Type B pancreatic cell (in vitro differentiated cells): ENCODE results near the gene KRT36. TPM values are rescaled to one million over a fixed set of nuclear protein-coding genes. Genes with fewer than 3 reads are reported as not detected.

Experiments
- DNase-seq: peaks from one replicate; pipeline ENCODE4 v3.0.0; 2021; ENCODE audit warnings: mixed read lengths; ENCODE audit not compliant: unreplicated experiment; ENCODE audit errors: extremely low spot score
- H3K27ac Mint-ChIP-seq: 2 replicates; pipeline ENCODE4 v1.8.0; 2021; ENCODE audit warnings: mild to moderate bottlenecking, mixed read lengths
- H3K27me3 Mint-ChIP-seq: 2 replicates; pipeline ENCODE4 v1.8.0; 2021; ENCODE audit warnings: mixed read lengths
- H3K36me3 Mint-ChIP-seq: 2 replicates; pipeline ENCODE4 v1.8.0; 2021; ENCODE audit warnings: mixed read lengths
- H3K4me1 Mint-ChIP-seq: one replicate; pipeline ENCODE4 v1.8.0; 2021; ENCODE audit warnings: mixed read lengths; ENCODE audit not compliant: unreplicated experiment
- H3K4me3 Mint-ChIP-seq: 2 replicates; pipeline ENCODE4 v1.8.0; 2021; ENCODE audit warnings: mild to moderate bottlenecking, mixed read lengths
- H3K9me3 Mint-ChIP-seq: 2 replicates; pipeline ENCODE4 v1.8.0; 2021; ENCODE audit warnings: mixed read lengths
- CTCF ChIP-seq: fragments of 200-600 bp; sonication (generic); conservative IDR thresholded peaks from 2 replicates; pipeline ENCODE4 v1.5.0; 2021; ENCODE audit warnings: antibody characterized with exemption, mild to moderate bottlenecking
- total RNA-seq: library from RNA; stranded (reverse); gene quantifications from 2 replicates; pipeline ENCODE4 v1.2.1, GENCODE V29; 2021; ENCODE audit warnings: low replicate concordance

Gene KRT36
- total RNA-seq, 1 donor from 2014 or later: 0.17 TPM

- peak overlapping the region; percentile 76 for H3K4me3 Mint-ChIP-seq
- H3K4me1 Mint-ChIP-seq: peaks cover 21% of the 10 kb centered on the region
- no peaks in the 10 kb centered on the region for H3K36me3 Mint-ChIP-seq
- H3K27me3 Mint-ChIP-seq: no peaks in the 10 kb centered on the region
- H3K9me3 Mint-ChIP-seq: no peaks in the 10 kb centered on the region
- no peak for TF ChIP-seq CTCF
- DNase-seq: no peak
- peak overlapping the region; percentile 39 for H3K27ac Mint-ChIP-seq
Measured at GRCh38 chr17:41516147-41516829, 26.6 kb upstream of the KRT36 start.

- peak overlapping the region; percentile 35 for H3K4me3 Mint-ChIP-seq
- no peaks in the 10 kb centered on the region for H3K27me3 Mint-ChIP-seq
- H3K9me3 Mint-ChIP-seq: no peaks in the 10 kb centered on the region
Measured at GRCh38 chr17:41513168-41513547, 23.4 kb upstream of the KRT36 start.

GRCh38 chr17:41512546-41513167 lies 22.9 kb upstream of the KRT36 start:
- no peak for DNase-seq
- peak overlapping the region; percentile 44 for H3K4me3 Mint-ChIP-seq
- no peaks in the 10 kb centered on the region for H3K36me3 Mint-ChIP-seq
- H3K4me1 Mint-ChIP-seq: peaks cover 15% of the 10 kb centered on the region
- no peaks in the 10 kb centered on the region for H3K27me3 Mint-ChIP-seq
- H3K27ac Mint-ChIP-seq: peak overlapping the region; percentile 87
- TF ChIP-seq CTCF: no peak
- no peaks in the 10 kb centered on the region for H3K9me3 Mint-ChIP-seq

More at GRCh38 chr17:41513168-41513547, 23.4 kb upstream of the KRT36 start:
- peak overlapping the region; percentile 87 for H3K27ac Mint-ChIP-seq
- H3K36me3 Mint-ChIP-seq: no peaks in the 10 kb centered on the region
- H3K4me1 Mint-ChIP-seq: peaks cover 14% of the 10 kb centered on the region
- DNase-seq: no peak
- no peak for TF ChIP-seq CTCF

GRCh38 chr17:41511716-41512115 lies 22.0 kb upstream of the KRT36 start:
- Mint-ChIP-seq H3K27ac (peak overlapping the region; percentile 87), H3K9me3 (no peaks in the 10 kb centered on the region), H3K4me1 (peaks cover 19% of the 10 kb centered on the region), H3K36me3 (no peaks in the 10 kb centered on the region), H3K4me3 (no peak overlapping the region), H3K27me3 (no peaks in the 10 kb centered on the region)
- no peak for DNase-seq
- no peak for TF ChIP-seq CTCF

- peak overlapping the region; percentile 52 for H3K4me3 Mint-ChIP-seq
- no peak for DNase-seq
- H3K4me1 Mint-ChIP-seq: peaks cover 24% of the 10 kb centered on the region
- H3K36me3 Mint-ChIP-seq: no peaks in the 10 kb centered on the region
- no peaks in the 10 kb centered on the region for H3K9me3 Mint-ChIP-seq
- no peaks in the 10 kb centered on the region for H3K27me3 Mint-ChIP-seq
- peak overlapping the region; percentile 87 for H3K27ac Mint-ChIP-seq
- no peak for TF ChIP-seq CTCF
Measured at GRCh38 chr17:41511116-41511515, 21.4 kb upstream of the KRT36 start.
